GM21529 (cell line): ENCODE results near the gene CLDN18.
A peak's percentile ranks its signal among the peaks of the same experiment; 100 is the strongest.

Source experiments
- ATAC-seq: cut with Tn5 transposase; IDR thresholded peaks from one replicate; pipeline ENCODE4 v1.9.1; 2021; ENCODE audit not compliant: unreplicated experiment

CLDN18 gene

GRCh38 chr3:138025553-138025952 lies 15.6 kb downstream of the CLDN18 start:
- no peak for ATAC-seq

DNA sequence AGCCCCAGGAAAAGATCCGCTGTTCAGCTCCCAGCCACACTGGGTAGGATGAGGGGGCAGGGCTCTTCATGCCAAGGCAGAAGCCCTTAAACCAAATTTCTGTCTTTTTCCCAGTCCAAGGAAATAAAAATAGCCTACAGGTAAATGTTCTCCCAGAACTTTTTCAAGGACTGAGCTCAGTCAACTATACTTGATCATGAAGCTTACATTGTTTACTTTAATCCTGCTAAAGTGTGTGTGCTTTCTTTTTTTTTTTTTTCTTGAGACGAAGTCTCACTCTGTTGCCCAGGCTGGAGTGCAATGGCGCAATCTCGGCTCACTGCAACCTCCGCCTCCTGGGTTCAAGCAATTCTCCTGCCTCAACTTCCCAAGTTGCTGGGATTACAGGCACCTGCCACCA lies 17.9 kb downstream of the CLDN18 start:
- ATAC-seq, result no peak

DNA sequence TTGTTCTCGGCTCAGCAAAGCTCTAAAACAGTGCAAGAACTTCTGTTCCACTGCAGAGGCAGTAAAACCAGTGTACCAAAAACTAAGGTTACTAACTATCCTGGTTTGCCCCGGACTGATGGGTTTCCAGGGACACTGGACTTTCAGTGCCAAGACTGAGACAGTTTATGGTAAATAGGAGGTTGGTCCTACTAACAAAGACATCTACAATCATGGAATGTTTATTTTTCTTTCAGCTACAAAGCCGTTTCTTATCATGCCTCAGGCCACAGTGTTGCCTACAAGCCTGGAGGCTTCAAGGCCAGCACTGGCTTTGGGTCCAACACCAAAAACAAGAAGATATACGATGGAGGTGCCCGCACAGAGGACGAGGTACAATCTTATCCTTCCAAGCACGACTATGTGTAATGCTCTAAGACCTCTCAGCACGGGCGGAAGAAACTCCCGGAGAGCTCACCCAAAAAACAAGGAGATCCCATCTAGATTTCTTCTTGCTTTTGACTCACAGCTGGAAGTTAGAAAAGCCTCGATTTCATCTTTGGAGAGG lies 20.8 kb downstream of the CLDN18 start:
- no peak for ATAC-seq

DNA sequence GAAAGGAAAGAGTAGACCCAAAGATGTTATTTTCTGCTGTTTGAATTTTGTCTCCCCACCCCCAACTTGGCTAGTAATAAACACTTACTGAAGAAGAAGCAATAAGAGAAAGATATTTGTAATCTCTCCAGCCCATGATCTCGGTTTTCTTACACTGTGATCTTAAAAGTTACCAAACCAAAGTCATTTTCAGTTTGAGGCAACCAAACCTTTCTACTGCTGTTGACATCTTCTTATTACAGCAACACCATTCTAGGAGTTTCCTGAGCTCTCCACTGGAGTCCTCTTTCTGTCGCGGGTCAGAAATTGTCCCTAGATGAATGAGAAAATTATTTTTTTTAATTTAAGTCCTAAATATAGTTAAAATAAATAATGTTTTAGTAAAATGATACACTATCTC lies 21.6 kb downstream of the CLDN18 start:
- ATAC-seq, result no peak

DNA sequence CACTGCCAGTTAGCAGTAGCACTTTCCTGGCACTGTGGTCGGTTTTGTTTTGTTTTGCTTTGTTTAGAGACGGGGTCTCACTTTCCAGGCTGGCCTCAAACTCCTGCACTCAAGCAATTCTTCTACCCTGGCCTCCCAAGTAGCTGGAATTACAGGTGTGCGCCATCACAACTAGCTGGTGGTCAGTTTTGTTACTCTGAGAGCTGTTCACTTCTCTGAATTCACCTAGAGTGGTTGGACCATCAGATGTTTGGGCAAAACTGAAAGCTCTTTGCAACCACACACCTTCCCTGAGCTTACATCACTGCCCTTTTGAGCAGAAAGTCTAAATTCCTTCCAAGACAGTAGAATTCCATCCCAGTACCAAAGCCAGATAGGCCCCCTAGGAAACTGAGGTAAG lies 22.6 kb downstream of the CLDN18 start:
- ATAC-seq, result peak; percentile 39

DNA sequence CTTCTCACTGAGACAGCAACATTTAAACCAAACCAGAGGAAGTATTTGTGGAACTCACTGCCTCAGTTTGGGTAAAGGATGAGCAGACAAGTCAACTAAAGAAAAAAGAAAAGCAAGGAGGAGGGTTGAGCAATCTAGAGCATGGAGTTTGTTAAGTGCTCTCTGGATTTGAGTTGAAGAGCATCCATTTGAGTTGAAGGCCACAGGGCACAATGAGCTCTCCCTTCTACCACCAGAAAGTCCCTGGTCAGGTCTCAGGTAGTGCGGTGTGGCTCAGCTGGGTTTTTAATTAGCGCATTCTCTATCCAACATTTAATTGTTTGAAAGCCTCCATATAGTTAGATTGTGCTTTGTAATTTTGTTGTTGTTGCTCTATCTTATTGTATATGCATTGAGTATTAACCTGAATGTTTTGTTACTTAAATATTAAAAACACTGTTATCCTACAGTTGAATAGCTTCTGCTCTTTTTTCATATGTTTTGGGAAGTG lies 23.3 kb downstream of the CLDN18 start:
- ATAC-seq, result peak; percentile 6

DNA sequence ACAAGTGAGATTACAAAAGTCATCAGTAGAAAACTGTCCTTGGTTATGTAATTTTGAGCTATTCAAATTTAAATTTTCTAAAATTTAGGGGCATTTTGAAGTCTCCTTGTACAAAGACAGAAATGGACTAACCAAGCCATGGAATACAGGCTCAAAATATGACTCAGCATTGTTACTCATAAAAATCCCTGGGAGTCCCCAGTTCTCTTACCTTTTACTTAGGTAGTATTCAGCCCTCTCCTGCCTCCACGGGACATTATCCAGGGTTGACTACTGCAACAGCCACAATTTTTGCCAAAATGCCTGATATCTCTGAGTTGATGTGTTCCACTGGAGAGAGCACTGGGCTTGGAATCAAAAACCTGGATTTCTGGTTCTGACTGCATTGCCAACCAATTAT lies 25.0 kb downstream of the CLDN18 start:
- no peak for ATAC-seq

- peak; percentile 34 for ATAC-seq
Measured at GRCh38 chr3:138036572-138036971, 26.6 kb downstream of the CLDN18 start.

GRCh38 chr3:138038725-138039462 lies 28.9 kb downstream of the CLDN18 start:
- ATAC-seq, result no peak

- no peak for ATAC-seq
Measured at GRCh38 chr3:138042043-138042442, 32.1 kb downstream of the CLDN18 start.

GRCh38 chr3:138043266-138044029 lies 33.5 kb downstream of the CLDN18 start:
- no peak for ATAC-seq

- ATAC-seq, result no peak
Measured at GRCh38 chr3:138046085-138046484, 36.1 kb downstream of the CLDN18 start.

DNA sequence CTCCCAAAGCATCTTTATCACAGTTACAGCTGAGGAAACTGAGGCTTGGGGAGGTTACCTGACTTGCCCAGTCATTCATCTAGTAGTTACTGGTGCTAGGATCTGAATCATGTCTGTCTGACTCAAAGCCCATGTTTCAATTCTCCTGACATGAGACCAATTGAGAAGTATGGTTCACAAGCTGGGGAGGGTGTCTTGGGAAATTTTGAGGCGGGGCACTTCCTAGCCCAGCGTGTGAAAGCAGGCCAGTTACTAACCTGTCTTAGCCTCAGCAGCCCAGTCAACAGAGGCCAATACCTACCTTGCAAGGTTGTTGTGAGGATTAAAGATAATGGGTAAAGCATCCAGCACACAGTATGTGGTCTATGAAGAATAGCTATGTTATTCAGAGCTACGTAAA lies 37.0 kb downstream of the CLDN18 start:
- ATAC-seq, result peak; percentile 62

DNA sequence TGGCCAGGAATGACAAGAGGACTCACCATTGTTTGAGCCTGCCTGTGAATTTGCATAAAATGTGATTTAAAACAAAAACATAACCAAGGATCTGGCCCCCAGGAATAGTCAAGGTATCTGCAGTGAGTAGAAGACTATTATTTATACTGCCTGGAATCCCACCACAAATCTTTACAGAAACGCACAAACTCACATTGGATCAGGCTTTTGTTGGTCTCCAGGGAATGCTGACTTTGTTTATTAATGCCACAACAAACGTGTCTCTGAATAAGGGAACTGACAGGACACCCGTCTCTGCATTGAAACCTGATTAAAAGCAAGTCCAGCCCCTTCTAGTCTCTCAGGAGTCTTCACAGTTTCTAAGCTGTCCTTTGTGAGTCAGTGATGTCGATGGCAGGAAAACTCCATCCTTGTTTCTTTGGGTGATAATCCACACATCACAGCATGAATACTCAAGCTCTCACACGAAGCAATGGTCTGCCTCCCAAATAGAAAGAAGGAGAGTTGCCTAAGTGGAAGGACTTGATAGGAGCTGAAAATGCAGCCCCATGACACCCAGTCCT lies 37.7 kb downstream of the CLDN18 start:
- ATAC-seq, result no peak

DNA sequence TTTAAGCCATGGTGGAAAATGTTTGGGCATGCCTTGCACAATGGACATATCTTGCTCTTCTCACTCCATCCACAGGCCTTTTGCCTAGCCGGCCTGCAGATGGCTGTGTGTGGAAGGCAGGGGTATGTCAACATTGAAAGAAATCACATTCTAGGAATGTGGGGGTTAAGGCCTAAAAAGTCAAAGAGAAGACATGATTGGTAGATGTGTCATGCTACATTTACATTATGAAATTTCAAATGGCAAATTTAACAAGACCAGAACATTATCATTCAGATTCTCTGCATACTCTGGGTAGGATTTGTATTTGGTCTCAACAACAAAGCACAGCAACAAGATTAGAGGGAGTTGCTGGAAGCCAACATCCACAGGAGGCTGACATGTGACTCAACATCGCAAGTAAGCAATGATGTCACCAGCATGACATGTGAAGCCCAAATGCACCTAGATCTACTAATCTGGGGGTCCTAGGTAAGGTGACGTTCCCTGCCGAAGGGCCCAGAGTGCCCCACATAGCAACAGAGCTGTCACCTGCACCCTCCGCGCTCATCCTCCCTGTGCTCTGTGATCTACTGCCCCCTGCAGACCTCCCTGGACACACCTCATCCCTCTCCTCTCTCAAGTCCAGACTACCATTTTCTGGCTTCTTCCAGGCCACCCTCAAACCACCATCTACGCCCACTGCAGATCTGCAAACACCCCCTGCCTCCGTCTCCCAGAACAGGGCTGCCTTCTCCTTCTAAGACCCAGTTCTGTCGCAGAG lies 39.4 kb downstream of the CLDN18 start:
- no peak for ATAC-seq

DNA sequence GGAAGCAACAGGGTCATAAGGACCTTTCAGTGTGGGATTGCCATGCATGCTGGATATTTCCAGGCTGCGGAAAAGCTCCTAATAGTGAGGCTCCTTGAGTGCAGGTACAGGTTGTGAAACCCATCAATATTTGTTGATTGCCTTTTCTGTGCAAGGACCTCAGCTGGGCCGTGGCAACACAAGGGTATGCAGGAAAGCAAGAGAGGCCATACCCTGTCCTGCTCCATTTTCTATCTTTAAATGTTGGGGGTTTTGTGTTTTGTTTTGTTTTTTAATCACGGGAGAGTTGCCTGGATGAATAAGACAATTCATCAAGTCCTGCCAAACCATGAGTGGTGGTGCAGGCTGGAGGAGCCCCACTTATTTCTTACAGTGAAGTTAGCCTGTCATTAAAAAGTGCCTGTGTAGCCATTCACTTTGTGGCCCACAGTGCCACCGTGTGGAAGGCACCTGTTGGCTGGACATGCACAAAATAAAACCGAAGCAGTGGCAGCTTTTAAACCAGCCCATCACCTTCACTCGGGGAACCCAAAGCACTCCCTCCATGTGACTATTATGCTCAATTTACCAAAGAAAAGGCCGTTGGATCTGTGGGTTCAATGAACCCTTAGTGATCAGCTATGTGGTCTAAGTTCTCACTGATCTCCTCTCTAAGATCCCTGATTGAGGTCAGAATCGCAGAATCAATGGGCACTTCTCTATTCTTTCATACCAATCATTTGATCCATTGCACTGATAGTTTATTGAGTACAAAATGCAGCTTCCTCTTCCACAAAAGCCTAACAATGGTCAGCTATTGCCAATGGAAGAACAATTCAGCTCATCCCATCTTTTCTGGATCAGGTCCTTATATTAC lies 42.2 kb downstream of the CLDN18 start:
- ATAC-seq, result peak; percentile 79

GRCh38 chr3:138054057-138054456 lies 44.1 kb downstream of the CLDN18 start:
- no peak for ATAC-seq

- no peak for ATAC-seq
Measured at GRCh38 chr3:138057384-138057783, 47.4 kb downstream of the CLDN18 start.

DNA sequence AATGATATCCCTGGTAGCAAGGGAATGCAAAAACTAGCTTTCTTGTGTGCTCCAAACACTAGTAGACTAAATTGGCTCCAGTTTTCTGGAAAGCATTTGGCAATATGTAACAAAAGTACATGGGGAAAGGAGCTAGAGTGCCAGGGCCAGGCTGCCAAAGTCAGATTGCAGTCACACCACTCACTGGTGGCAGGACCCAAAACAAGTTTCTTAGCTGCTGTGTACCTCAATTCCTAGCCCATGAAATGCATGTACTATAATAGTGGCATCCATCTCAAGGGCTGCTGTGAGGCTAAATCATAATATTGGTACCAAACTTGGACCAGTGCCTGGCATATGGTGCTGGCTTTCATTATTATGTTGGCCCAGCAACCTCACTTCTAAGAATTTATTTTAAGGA lies 49.3 kb downstream of the CLDN18 start:
- ATAC-seq, result no peak

GRCh38 chr3:138060792-138061191 lies 50.8 kb downstream of the CLDN18 start:
- peak; percentile 73 for ATAC-seq
